OCI-LY3 (cell line): ENCODE results near the gene ABCB4.

Experiments used
- EZH2phosphoT487 ChIP-seq: fragments of 200-600 bp; shearing (Covaris generic); IDR thresholded peaks from 2 replicates; pipeline ENCODE4 v1.6.1; 2018; ENCODE audit warnings: antibody characterized with exemption, mixed run types, low read depth
- TF ChIP-seq, protein P1 (sequence below): fragments of 200-600, 300-600 bp; sonication (generic); IDR thresholded peaks from 2 replicates; pipeline ENCODE4 v1.5.1; 2014; ENCODE audit warnings: antibody characterized with exemption, low read length, low read depth

DNA sequence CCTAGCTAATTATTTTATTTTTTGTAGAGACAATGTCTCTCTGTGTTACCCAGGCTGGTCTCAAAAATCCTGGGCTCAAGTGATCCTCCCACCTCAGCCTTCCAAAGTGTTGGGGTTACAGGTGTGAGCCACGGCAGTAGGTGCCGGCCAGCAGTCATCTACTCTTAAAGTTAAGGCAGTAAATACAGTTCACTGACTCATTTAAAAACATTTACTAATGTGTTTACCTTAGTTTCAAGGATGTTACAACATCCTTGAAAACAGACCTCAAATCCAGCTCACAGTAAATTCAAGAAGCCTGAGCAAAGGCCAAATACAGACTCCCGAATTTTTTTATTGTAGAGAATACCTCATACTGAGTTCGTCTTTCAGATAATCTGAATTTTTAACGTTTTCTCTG, 29.6 kb upstream of the ABCB4 start:
- TF ChIP-seq, protein P1, sequence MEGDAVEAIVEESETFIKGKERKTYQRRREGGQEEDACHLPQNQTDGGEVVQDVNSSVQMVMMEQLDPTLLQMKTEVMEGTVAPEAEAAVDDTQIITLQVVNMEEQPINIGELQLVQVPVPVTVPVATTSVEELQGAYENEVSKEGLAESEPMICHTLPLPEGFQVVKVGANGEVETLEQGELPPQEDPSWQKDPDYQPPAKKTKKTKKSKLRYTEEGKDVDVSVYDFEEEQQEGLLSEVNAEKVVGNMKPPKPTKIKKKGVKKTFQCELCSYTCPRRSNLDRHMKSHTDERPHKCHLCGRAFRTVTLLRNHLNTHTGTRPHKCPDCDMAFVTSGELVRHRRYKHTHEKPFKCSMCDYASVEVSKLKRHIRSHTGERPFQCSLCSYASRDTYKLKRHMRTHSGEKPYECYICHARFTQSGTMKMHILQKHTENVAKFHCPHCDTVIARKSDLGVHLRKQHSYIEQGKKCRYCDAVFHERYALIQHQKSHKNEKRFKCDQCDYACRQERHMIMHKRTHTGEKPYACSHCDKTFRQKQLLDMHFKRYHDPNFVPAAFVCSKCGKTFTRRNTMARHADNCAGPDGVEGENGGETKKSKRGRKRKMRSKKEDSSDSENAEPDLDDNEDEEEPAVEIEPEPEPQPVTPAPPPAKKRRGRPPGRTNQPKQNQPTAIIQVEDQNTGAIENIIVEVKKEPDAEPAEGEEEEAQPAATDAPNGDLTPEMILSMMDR: no peak
- TF ChIP-seq EZH2phosphoT487: no peak
